CD4-positive, alpha-beta T cell (primary cell): ENCODE measurements around the gene WNK2. TPM values are rescaled to one million over a fixed set of nuclear protein-coding genes. Genes with fewer than 3 reads are reported as not detected.
"Not testable (repeated sequence)": the region's sequence is repeated elsewhere in the genome, so short reads cannot be mapped to it uniquely, and the experiment has no call there.

ENCODE experiments used
- ATAC-seq: fragments of 200-7000 bp; cut with Tn5 transposase; one replicate; pipeline ENCODE4 v1.10.0; 2022; ENCODE audit warnings: mild to moderate bottlenecking; ENCODE audit not compliant: poor library complexity
- CTCF ChIA-PET: fragments of 350-600 bp; sonication (Branson Sonifier 250); formaldehyde crosslinking; loops from one replicate; lab custom pipeline; 2021; ENCODE audit warnings: antibody characterized with exemption, inconsistent platforms; lab: Charles Lee
- POLR2A ChIA-PET: fragments of 350-600 bp; sonication (Branson Sonifier 250); formaldehyde crosslinking; loops from one replicate; lab custom pipeline; 2021; ENCODE audit warnings: antibody characterized with exemption, inconsistent platforms; lab: Charles Lee
- DNase-seq, 14 experiments: peaks; one replicate each; pipeline ENCODE4 v3.0.0-alpha.2; 2013 to 2020; ENCODE audit warnings: mixed read lengths in 2 of 14
- H3K27ac ChIP-seq, 2 donors: one replicate each; pipeline versions ENCODE4 v1.5.1 to v1.7.0; 2013; ENCODE audit warnings: low read length in 2 of 2, low read depth in 1 of 2, mild to moderate bottlenecking in 1 of 2
- H3K27me3 ChIP-seq, 2 experiments: 1 replicate in 1 of 2; 2 replicates in 1 of 2; pipeline versions ENCODE4 v1.6.1 to v1.7.0; 2013; ENCODE audit warnings: low read length in 2 of 2, control low read depth in 1 of 2, mild to moderate bottlenecking in 1 of 2, moderate library complexity in 1 of 2; ENCODE audit not compliant: insufficient read depth in 2 of 2, control insufficient read depth in 1 of 2
- H3K36me3 ChIP-seq: one replicate; pipeline ENCODE4 v1.6.1; 2013; ENCODE audit warnings: low read length, control low read depth; ENCODE audit not compliant: insufficient read depth
- H3K4me1 ChIP-seq: one replicate; pipeline ENCODE4 v1.6.1; 2013; ENCODE audit warnings: low read length, control low read depth; ENCODE audit not compliant: insufficient read depth
- H3K4me3 ChIP-seq: one replicate; pipeline ENCODE4 v1.5.1; 2013; ENCODE audit warnings: mild to moderate bottlenecking, low read length, moderate library complexity
- H3K9me3 ChIP-seq, 2 experiments: 1 replicate in 1 of 2; 2 replicates in 1 of 2; pipeline versions ENCODE4 v1.6.1 to v1.7.0; 2013; ENCODE audit warnings: low read length in 2 of 2, mild to moderate bottlenecking in 2 of 2, control low read depth in 1 of 2, moderate library complexity in 1 of 2; ENCODE audit not compliant: control insufficient read depth in 1 of 2, insufficient read depth in 1 of 2
- H3K27ac Mint-ChIP-seq: one replicate; pipeline ENCODE4 v1.8.0; 2020; ENCODE audit warnings: mixed read lengths
- H3K27me3 Mint-ChIP-seq: one replicate; pipeline ENCODE4 v1.8.0; 2021; ENCODE audit warnings: mixed read lengths
- H3K36me3 Mint-ChIP-seq: one replicate; pipeline ENCODE4 v1.8.0; 2021; ENCODE audit warnings: low read depth, mixed read lengths
- H3K4me1 Mint-ChIP-seq: one replicate; pipeline ENCODE4 v1.8.0; 2021; ENCODE audit warnings: low read depth, mixed read lengths
- H3K4me3 Mint-ChIP-seq: one replicate; pipeline ENCODE4 v1.8.0; 2020; ENCODE audit warnings: mild to moderate bottlenecking, mixed read lengths
- H3K9me3 Mint-ChIP-seq: one replicate; pipeline ENCODE4 v1.8.0; 2020; ENCODE audit warnings: mixed read lengths
- intact Hi-C, 2 experiments: fragments of 100-400 bp; cut with DNase I in 1 of 2; cut with micrococcal nuclease in 1 of 2; formaldehyde crosslinking; loops; one replicate each; pipeline versions ENCODE4 v1.15.1 to v1.9.0; 2023 to 2025; cut with DNase I, micrococcal nuclease
- total RNA-seq, 174 experiments: library from RNA in 2 of 174; stranded (reverse) in 2 of 174; gene quantifications; one replicate each; pipeline ENCODE4 v1.2.3 and lab custom pipeline; 2021 to 2026
- TF ChIP-seq, protein P1 (sequence below): fragments of 200-600 bp; IDR thresholded peaks from one replicate; pipeline ENCODE4 v1.8.0; 2022; ENCODE audit warnings: antibody characterized with exemption, mild to moderate bottlenecking

The WNK2 gene
- total RNA-seq, 2 experiments from 2014 or later, result 0.19 to 0.22 TPM

DNA sequence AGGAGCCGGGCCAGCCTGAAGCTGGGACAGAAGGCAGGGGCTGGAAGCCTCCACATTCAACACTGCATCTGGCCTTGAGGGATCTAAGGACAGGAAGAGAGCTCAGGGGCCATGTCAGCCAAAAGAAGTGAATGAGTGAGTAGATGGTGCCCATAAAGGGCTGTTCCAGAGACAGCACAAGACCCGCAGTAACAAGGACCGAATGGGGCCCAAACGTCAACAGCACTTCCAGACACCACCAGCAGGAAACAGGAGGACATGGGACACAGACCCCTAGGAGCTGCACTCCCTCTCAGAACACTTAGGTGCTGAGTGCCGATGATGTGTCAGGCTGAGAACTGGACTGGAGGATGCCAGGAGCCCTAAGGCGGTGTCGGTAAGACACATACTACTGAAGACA is 152.8 kb downstream of the WNK2 start:
- TF ChIP-seq, protein P1, sequence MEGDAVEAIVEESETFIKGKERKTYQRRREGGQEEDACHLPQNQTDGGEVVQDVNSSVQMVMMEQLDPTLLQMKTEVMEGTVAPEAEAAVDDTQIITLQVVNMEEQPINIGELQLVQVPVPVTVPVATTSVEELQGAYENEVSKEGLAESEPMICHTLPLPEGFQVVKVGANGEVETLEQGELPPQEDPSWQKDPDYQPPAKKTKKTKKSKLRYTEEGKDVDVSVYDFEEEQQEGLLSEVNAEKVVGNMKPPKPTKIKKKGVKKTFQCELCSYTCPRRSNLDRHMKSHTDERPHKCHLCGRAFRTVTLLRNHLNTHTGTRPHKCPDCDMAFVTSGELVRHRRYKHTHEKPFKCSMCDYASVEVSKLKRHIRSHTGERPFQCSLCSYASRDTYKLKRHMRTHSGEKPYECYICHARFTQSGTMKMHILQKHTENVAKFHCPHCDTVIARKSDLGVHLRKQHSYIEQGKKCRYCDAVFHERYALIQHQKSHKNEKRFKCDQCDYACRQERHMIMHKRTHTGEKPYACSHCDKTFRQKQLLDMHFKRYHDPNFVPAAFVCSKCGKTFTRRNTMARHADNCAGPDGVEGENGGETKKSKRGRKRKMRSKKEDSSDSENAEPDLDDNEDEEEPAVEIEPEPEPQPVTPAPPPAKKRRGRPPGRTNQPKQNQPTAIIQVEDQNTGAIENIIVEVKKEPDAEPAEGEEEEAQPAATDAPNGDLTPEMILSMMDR, result no peak
- Mint-ChIP-seq H3K9me3 (peaks cover 7% of the 10 kb centered on the region), H3K27ac (no peak overlapping the region), H3K4me3 (no peak overlapping the region), H3K27me3 (peaks cover 11% of the 10 kb centered on the region), H3K36me3 (no peaks in the 10 kb centered on the region), H3K4me1 (no peaks in the 10 kb centered on the region)
- Histone ChIP-seq H3K4me1 (no peaks in the 10 kb centered on the region), H3K9me3 (peaks cover 14 to 17% of the 10 kb centered on the region in 2 experiments), H3K27me3 (peaks cover 0 to 2% of the 10 kb centered on the region in 2 experiments), H3K36me3 (no peaks in the 10 kb centered on the region), H3K27ac (no peak overlapping the region), H3K4me3 (no peak overlapping the region)
- ATAC-seq (no peak), DNase-seq (no peak)
- ChIA-PET POLR2A (no interaction called here), CTCF (no interaction called here)
- intact Hi-C loops, result no loop called here

DNA sequence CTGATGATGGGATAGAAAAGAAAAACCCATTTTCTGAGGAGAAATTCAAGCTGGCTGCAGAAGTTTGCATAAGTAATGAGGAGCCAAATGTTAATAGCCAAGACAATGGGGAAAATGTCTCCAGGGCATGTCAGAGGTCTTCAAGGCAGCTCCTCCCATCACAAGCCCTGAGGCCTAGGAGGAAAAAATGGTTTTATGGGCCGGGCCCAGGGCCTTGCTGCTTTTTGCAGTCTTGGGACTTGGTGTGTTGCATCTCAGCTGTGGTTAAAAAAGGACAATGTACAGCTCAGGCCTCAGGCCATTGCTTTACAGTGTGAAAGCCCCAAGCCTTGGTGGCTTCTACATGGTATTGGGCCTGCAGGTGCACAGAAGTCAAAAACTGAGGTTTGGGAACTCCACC is 154.3 kb downstream of the WNK2 start:
- H3K36me3 ChIP-seq, H3K36me3 Mint-ChIP-seq, H3K4me3 Mint-ChIP-seq, H3K27ac ChIP-seq, H3K4me3 ChIP-seq, H3K4me1 Mint-ChIP-seq, H3K4me1 ChIP-seq, H3K27me3 ChIP-seq, POLR2A ChIA-PET, ATAC-seq, H3K9me3 Mint-ChIP-seq, DNase-seq, H3K27ac Mint-ChIP-seq, intact Hi-C loops, CTCF ChIA-PET: not testable (repeated sequence)
- peaks cover 13% of the 10 kb centered on the region for H3K27me3 Mint-ChIP-seq
- peaks cover 14 to 17% of the 10 kb centered on the region in 2 experiments for H3K9me3 ChIP-seq

DNA sequence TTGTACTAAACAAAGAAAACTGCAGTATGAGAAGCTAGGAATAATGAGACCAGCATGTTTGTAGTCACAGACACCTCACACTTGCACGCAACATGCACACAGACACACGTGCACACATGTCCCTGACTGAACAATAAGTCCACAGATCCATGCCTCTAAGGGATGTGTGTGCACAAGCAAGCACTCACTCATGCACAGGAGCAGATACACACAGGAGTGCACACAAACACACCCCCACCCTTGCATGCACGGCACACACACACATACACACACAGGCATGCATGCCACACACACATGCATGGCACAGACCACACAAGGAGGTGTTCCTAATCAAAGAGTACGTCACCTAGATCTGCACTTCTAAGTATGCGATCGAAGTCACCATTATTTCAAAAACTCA is 156.2 kb downstream of the WNK2 start:
- ChIA-PET CTCF (no interaction called here), POLR2A (no interaction called here)
- Histone ChIP-seq H3K9me3 (peaks cover 14 to 17% of the 10 kb centered on the region in 2 experiments), H3K27ac (no peak overlapping the region), H3K36me3 (no peaks in the 10 kb centered on the region), H3K27me3 (peaks cover 0 to 3% of the 10 kb centered on the region in 2 experiments), H3K4me1 (no peaks in the 10 kb centered on the region), H3K4me3 (no peak overlapping the region)
- Mint-ChIP-seq H3K36me3 (no peaks in the 10 kb centered on the region), H3K27me3 (peaks cover 32% of the 10 kb centered on the region), H3K4me1 (no peaks in the 10 kb centered on the region), H3K9me3 (peaks cover 4% of the 10 kb centered on the region), H3K27ac (no peak overlapping the region), H3K4me3 (no peak overlapping the region)
- ATAC-seq (no peak), DNase-seq (no peak)
- intact Hi-C loops, result no loop called here
- TF ChIP-seq, protein P1, result no peak

DNA sequence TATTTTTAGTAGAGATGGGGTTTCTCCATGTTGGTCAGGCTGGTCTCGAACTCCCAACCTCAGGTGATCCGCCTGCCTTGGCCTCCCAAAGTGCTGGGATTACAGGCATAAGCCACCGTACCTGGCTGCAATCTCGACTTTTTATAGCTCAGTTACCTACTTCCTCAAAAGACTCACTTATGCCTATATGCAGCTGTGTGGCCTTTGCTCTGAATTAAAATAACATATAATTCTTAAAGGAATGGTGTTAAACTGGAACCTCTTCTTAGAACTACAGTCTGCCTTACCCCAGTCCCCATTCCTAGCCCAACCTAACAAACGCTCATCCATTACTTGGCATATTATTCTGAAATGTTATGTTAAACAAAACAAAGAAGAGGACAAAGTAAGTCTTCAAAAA is 157.9 kb downstream of the WNK2 start:
- H3K27me3 Mint-ChIP-seq, result peaks cover 48% of the 10 kb centered on the region
- ATAC-seq, H3K4me1 Mint-ChIP-seq, H3K4me3 Mint-ChIP-seq, H3K36me3 ChIP-seq, H3K27ac Mint-ChIP-seq, H3K27ac ChIP-seq, H3K4me1 ChIP-seq, POLR2A ChIA-PET, H3K4me3 ChIP-seq, H3K9me3 Mint-ChIP-seq, DNase-seq, H3K36me3 Mint-ChIP-seq, CTCF ChIA-PET, intact Hi-C loops: not testable (repeated sequence)
- H3K27me3 ChIP-seq, result peaks cover 15 to 18% of the 10 kb centered on the region in 2 experiments
- peaks cover 17 to 18% of the 10 kb centered on the region in 2 experiments for H3K9me3 ChIP-seq

DNA sequence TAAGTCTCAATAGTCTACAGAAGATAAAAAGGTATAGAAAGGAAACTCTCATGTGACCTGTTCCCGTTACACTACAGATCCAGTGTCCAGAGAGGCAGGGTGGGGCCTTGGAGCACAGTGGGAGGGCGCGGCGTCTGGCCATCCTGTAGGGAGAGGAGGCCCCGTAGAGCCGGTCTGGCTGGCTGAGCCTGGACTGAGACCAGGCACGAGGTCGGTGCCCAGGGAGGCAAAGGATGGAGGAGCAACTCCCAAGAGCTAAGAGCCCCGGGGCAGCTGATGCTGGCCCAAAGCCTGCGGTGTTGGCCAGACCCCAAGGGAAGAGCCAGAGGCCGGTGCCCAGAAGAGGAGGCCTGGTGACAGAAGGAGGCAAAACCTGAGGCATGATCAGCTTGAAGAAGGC is 158.5 kb downstream of the WNK2 start:
- POLR2A ChIA-PET, result not testable (repeated sequence)

More for the DNA sequence above, 158.5 kb downstream of the WNK2 start:
- Histone ChIP-seq H3K9me3 (peaks cover 16 to 17% of the 10 kb centered on the region in 2 experiments), H3K27me3 (peaks cover 21 to 24% of the 10 kb centered on the region in 2 experiments)
- CTCF ChIA-PET, H3K9me3 Mint-ChIP-seq, H3K4me3 ChIP-seq, H3K4me1 Mint-ChIP-seq, H3K27ac Mint-ChIP-seq, H3K4me1 ChIP-seq, H3K36me3 ChIP-seq, H3K36me3 Mint-ChIP-seq, H3K27ac ChIP-seq, H3K4me3 Mint-ChIP-seq, DNase-seq, intact Hi-C loops, ATAC-seq: not testable (repeated sequence)
- H3K27me3 Mint-ChIP-seq, result peaks cover 53% of the 10 kb centered on the region
